Activated CD8-positive, alpha-beta T cell treated with anti-CD3 and anti-CD28 coated beads, Interleukin-2, amount 10 ng/mL, durations not matched to agents 7 days and 5 days (primary cell): ENCODE data around the gene ACADS. TPM values are rescaled to one million over a fixed set of nuclear protein-coding genes. Genes with fewer than 3 reads are reported as not detected.

Experiments
- ATAC-seq: fragments of 150-1000 bp; cut with Tn5 transposase; one replicate; pipeline ENCODE4 v1.10.0; 2021; ENCODE audit warnings: moderate library complexity
- CTCF ChIA-PET: fragments of 350-600 bp; sonication (Branson Sonifier 250); formaldehyde crosslinking; loops from one replicate; lab custom pipeline; 2021; ENCODE audit warnings: antibody characterized with exemption; lab: Charles Lee
- POLR2A ChIA-PET: fragments of 350-600 bp; sonication (Branson Sonifier 250); formaldehyde crosslinking; loops from one replicate; lab custom pipeline; 2021; ENCODE audit warnings: antibody characterized with exemption; lab: Charles Lee
- DNase-seq: peaks from one replicate; pipeline ENCODE4 v3.0.0-alpha.2; 2020
- H3K27ac Mint-ChIP-seq: one replicate; pipeline ENCODE4 v1.8.0; 2021; ENCODE audit warnings: mild to moderate bottlenecking, mixed read lengths
- H3K27me3 Mint-ChIP-seq: one replicate; pipeline ENCODE4 v1.8.0; 2021; ENCODE audit warnings: low read depth, mixed read lengths
- H3K36me3 Mint-ChIP-seq: one replicate; pipeline ENCODE4 v1.8.0; 2021; ENCODE audit warnings: low read depth, mixed read lengths
- H3K4me1 Mint-ChIP-seq: one replicate; pipeline ENCODE4 v1.8.0; 2021; ENCODE audit warnings: low read depth, mixed read lengths
- H3K4me3 Mint-ChIP-seq: one replicate; pipeline ENCODE4 v1.8.0; 2021; ENCODE audit warnings: mild to moderate bottlenecking, mixed read lengths
- H3K9me3 Mint-ChIP-seq: one replicate; pipeline ENCODE4 v1.8.0; 2022; ENCODE audit warnings: mixed read lengths; ENCODE audit not compliant: insufficient read depth
- total RNA-seq, 2 experiments: library from RNA; stranded (reverse); gene quantifications; one replicate each; pipeline ENCODE4 v1.2.3, GENCODE V29; 2021

ACADS gene
- total RNA-seq, 2 experiments from 2014 or later, result 18.6 to 19.1 TPM

- CTCF ChIA-PET, result interaction anchor here (1.2 to 10.4 kb wide), 7 partner anchors 9 to 285 kb away, joined by 3 to 98 read pairs (median 15); partner anchors contain the start of genes POP5 and UNC119B
- DNase-seq (no peak), ATAC-seq (no peak)
- Mint-ChIP-seq H3K27ac (peak overlapping the region; percentile 64), H3K4me1 (peaks cover 66% of the 10 kb centered on the region), H3K36me3 (peaks cover 9% of the 10 kb centered on the region), H3K9me3 (no peaks in the 10 kb centered on the region), H3K4me3 (peak overlapping the region; percentile 93), H3K27me3 (no peaks in the 10 kb centered on the region)
- POLR2A ChIA-PET, result interaction anchor here (0.6 to 1.7 kb wide), 2 partner anchors 107 to 160 kb away, joined by 4 read pairs; partner anchors contain the start of gene COQ5
Observed at GRCh38 chr12:120688527-120689071, 37.0 kb upstream of the ACADS start.

DNA sequence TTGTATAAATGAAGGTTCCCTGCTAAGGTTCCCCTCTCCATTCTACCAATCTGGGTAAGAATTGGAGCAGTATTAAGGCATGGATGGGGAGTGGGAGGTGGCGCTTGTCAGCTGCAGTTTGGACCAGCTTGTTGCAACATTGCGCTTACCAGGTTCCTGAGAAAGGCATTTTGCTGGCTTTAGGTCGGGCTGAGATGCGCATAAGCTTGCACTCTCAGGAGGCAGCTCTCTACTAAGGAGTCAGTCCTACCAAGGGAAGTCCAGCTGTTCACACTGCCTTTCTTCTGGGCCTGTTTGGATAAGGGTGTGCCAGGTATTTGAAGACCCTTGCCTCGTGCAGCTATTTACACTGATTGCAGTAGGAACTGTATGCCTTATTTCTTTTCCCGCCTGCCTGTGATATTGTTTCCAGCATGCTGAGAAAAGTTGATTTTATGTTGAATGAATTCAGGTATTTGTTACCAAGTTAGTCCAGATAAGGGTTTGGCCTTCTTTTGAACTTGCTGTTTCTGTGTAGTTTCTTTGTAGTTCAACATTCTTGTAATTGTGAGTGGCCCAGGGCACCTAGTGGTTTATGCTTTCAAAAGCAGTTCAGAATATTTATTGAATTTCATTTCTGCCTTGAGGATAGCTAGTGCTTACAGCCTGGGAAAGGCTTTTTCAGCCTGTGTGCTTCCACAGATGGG is 36.1 kb upstream of the ACADS start:
- ChIA-PET CTCF (interaction anchor here (0.6 to 10.4 kb wide), 6 partner anchors 10 to 284 kb away, joined by 3 to 98 read pairs (median 10); partner anchors contain the start of gene POP5), POLR2A (interaction anchor here (0.9 to 1.2 kb wide), 3 partner anchors 11 to 33 kb away, joined by 3 to 6 read pairs (median 4); partner anchors contain the start of gene UNC119B)
- peak overlapping the region; percentile 93 for H3K4me3 Mint-ChIP-seq
- H3K36me3 Mint-ChIP-seq, result peaks cover 17% of the 10 kb centered on the region
- DNase-seq (no peak), ATAC-seq (no peak)
- H3K9me3 Mint-ChIP-seq, result no peaks in the 10 kb centered on the region
- H3K27me3 Mint-ChIP-seq, result no peaks in the 10 kb centered on the region
- peak overlapping the region; percentile 43 for H3K27ac Mint-ChIP-seq
- peaks cover 64% of the 10 kb centered on the region for H3K4me1 Mint-ChIP-seq

GRCh38 chr12:120690083-120690450 is 35.6 kb upstream of the ACADS start:
- DNase-seq (no peak), ATAC-seq (no peak)
- ChIA-PET CTCF (interaction anchor here (1.5 to 10.4 kb wide), 5 partner anchors 11 to 282 kb away, joined by 6 to 98 read pairs (median 15); partner anchors contain the start of gene POP5), POLR2A (interaction anchor here (0.9 to 1.2 kb wide), 3 partner anchors 11 to 32 kb away, joined by 3 to 6 read pairs (median 4); partner anchors contain the start of gene UNC119B)
- H3K4me1 Mint-ChIP-seq, result peaks cover 59% of the 10 kb centered on the region
- no peak overlapping the region for H3K27ac Mint-ChIP-seq
- H3K36me3 Mint-ChIP-seq, result peaks cover 22% of the 10 kb centered on the region
- H3K27me3 Mint-ChIP-seq, result no peaks in the 10 kb centered on the region
- H3K9me3 Mint-ChIP-seq, result no peaks in the 10 kb centered on the region
- H3K4me3 Mint-ChIP-seq, result no peak overlapping the region

- Mint-ChIP-seq H3K36me3 (peaks cover 29% of the 10 kb centered on the region), H3K4me1 (peaks cover 53% of the 10 kb centered on the region), H3K9me3 (no peaks in the 10 kb centered on the region), H3K4me3 (no peak overlapping the region), H3K27me3 (no peaks in the 10 kb centered on the region), H3K27ac (no peak overlapping the region)
- POLR2A ChIA-PET, result interaction anchor here (0.8 to 1.2 kb wide), 2 partner anchors 19 to 269 kb away, joined by 3 to 6 read pairs; partner anchors contain the start of gene UNC119B
- CTCF ChIA-PET, result interaction anchor here (0.7 to 10.4 kb wide), 5 partner anchors 8 to 108 kb away, joined by 3 to 98 read pairs (median 11); no protein-coding TSS in a partner anchor
- DNase-seq (no peak), ATAC-seq (no peak)
Observed at GRCh38 chr12:120690978-120691377, 34.6 kb upstream of the ACADS start.

DNA sequence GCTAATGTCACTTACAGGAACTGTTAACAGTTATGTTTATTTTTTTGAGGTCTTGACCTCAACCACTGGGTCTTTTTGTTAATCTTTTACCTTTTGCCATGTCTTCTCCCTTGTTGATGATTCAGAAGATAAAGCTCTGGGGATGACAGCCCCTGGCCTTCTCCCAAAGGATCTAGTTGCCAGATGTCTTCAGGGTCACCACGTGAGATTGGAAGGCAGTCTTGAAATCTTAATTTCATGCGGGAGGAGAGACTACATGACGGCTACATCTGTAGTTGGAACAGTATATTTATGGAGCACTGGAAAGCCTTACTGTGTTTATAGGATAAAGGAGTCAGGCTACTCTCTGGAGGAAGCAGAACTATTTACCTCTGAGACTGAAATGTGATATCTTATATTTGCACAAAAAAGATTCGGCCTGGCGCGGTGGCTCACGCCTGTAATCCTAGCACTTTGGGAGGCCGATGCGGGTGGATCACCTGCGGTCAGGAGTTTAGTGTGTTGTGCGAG is 33.0 kb upstream of the ACADS start:
- ATAC-seq, result no peak
- CTCF ChIA-PET, result interaction anchor here (0.7 to 10.4 kb wide), 4 partner anchors 45 to 368 kb away, joined by 3 to 98 read pairs (median 7); no protein-coding TSS in a partner anchor
- Mint-ChIP-seq H3K27ac (peak overlapping the region; percentile 58), H3K4me3 (no peak overlapping the region), H3K27me3 (no peaks in the 10 kb centered on the region), H3K4me1 (peaks cover 53% of the 10 kb centered on the region), H3K9me3 (no peaks in the 10 kb centered on the region), H3K36me3 (peaks cover 37% of the 10 kb centered on the region)
- DNase-seq, result no peak
- POLR2A ChIA-PET, result no interaction called here

- ChIA-PET CTCF (interaction anchor here (1.2 to 10.4 kb wide), 2 partner anchors 21 to 47 kb away, joined by 3 to 98 read pairs; no protein-coding TSS in a partner anchor), POLR2A (no interaction called here)
- Mint-ChIP-seq H3K27me3 (no peaks in the 10 kb centered on the region), H3K9me3 (no peaks in the 10 kb centered on the region), H3K4me3 (no peak overlapping the region), H3K4me1 (peaks cover 40% of the 10 kb centered on the region), H3K36me3 (peaks cover 43% of the 10 kb centered on the region), H3K27ac (no peak overlapping the region)
- DNase-seq (no peak), ATAC-seq (no peak)
Observed at GRCh38 chr12:120693848-120694247, 31.8 kb upstream of the ACADS start.

DNA sequence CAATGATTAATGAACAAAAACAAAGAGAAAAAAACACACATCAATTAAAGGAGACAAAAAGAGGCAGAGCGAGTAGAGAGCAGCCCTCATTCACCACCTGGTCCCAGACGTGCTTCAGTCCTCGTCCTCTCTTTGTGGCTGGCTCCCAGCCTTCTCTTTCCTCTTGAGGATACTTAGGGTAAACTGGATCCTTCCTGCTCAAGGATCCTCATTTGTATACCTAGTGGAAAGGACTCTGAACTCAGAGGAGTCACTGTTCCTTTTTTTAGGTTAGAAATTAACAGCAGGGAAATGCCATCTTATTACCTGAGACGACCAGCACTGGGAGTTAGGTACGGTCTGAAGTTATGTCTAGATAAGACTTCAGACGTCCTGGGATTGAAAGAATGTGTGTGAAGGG is 29.0 kb upstream of the ACADS start:
- CTCF ChIA-PET, result interaction anchor here (4.6 kb wide), 1 partner anchor 48 kb away, joined by 21 read pairs; no protein-coding TSS in a partner anchor
- H3K36me3 Mint-ChIP-seq, result peaks cover 59% of the 10 kb centered on the region

GRCh38 chr12:120697344-120697743 is 28.3 kb upstream of the ACADS start:
- POLR2A ChIA-PET, result no interaction called here
- peaks cover 8% of the 10 kb centered on the region for H3K4me1 Mint-ChIP-seq
- no peak for ATAC-seq

More for the DNA sequence above, 29.0 kb upstream of the ACADS start:
- DNase-seq (no peak), ATAC-seq (no peak)
- H3K27ac Mint-ChIP-seq, result no peak overlapping the region
- no peak overlapping the region for H3K4me3 Mint-ChIP-seq
- peaks cover 15% of the 10 kb centered on the region for H3K4me1 Mint-ChIP-seq
- H3K27me3 Mint-ChIP-seq, result no peaks in the 10 kb centered on the region
- H3K9me3 Mint-ChIP-seq, result no peaks in the 10 kb centered on the region
- POLR2A ChIA-PET, result no interaction called here

GRCh38 chr12:120698665-120699064 is 27.0 kb upstream of the ACADS start:
- ATAC-seq, result no peak
- Mint-ChIP-seq H3K27ac (no peak overlapping the region), H3K36me3 (peaks cover 54% of the 10 kb centered on the region), H3K9me3 (no peaks in the 10 kb centered on the region), H3K4me1 (no peaks in the 10 kb centered on the region), H3K4me3 (no peak overlapping the region), H3K27me3 (no peaks in the 10 kb centered on the region)
- POLR2A ChIA-PET, result interaction anchor here (0.6 kb wide), 1 partner anchor 29 kb away, joined by 3 read pairs; no protein-coding TSS in a partner anchor
- no peak for DNase-seq
- CTCF ChIA-PET, result interaction anchor here (0.7 to 4.6 kb wide), 7 partner anchors 8 to 430 kb away, joined by 3 to 21 read pairs (median 3); no protein-coding TSS in a partner anchor

More at GRCh38 chr12:120697344-120697743, 28.3 kb upstream of the ACADS start:
- no peak overlapping the region for H3K4me3 Mint-ChIP-seq
- CTCF ChIA-PET, result interaction anchor here (1.4 to 4.6 kb wide), 3 partner anchors 14 to 50 kb away, joined by 4 to 21 read pairs (median 5); no protein-coding TSS in a partner anchor
- H3K27me3 Mint-ChIP-seq, result no peaks in the 10 kb centered on the region
- no peaks in the 10 kb centered on the region for H3K9me3 Mint-ChIP-seq
- no peak overlapping the region for H3K27ac Mint-ChIP-seq
- H3K36me3 Mint-ChIP-seq, result peaks cover 59% of the 10 kb centered on the region
- DNase-seq, result no peak

DNA sequence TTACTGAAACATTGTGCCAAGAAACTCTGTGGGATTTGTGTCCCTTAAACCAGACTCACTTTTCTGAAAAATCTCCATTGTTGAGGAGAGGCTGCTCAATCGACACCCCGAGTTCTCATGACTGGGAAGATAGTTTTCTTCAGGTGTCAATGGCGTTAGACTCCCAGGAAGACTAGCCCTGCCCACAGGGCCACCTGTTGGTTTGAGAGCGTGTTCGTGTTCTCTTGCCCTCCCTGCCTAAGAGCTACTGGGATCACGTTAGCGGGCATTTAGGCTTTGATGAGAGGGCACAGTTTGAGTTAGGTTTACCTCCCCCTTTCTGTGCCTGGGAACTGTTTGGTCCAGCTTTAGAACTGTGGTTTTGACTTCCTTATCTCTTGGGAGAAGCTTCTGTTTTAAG is 26.1 kb upstream of the ACADS start:
- ChIA-PET CTCF (interaction anchor here (0.7 to 4.6 kb wide), 4 partner anchors 9 to 129 kb away, joined by 3 to 21 read pairs (median 3); no protein-coding TSS in a partner anchor), POLR2A (no interaction called here)
- H3K4me1 Mint-ChIP-seq, result no peaks in the 10 kb centered on the region

GRCh38 chr12:120700886-120701285 is 24.7 kb upstream of the ACADS start:
- ATAC-seq, result no peak
- POLR2A ChIA-PET, result interaction anchor here (0.7 to 1.4 kb wide), 2 partner anchors 11 to 257 kb away, joined by 3 read pairs; no protein-coding TSS in a partner anchor
- Mint-ChIP-seq H3K27me3 (no peaks in the 10 kb centered on the region), H3K36me3 (peaks cover 44% of the 10 kb centered on the region), H3K27ac (peak overlapping the region; percentile 13), H3K4me3 (no peak overlapping the region), H3K4me1 (no peaks in the 10 kb centered on the region), H3K9me3 (no peaks in the 10 kb centered on the region)
- CTCF ChIA-PET, result interaction anchor here (1.1 to 4.6 kb wide), 4 partner anchors 13 to 54 kb away, joined by 3 to 21 read pairs (median 4); no protein-coding TSS in a partner anchor
- DNase-seq, result no peak

More for the DNA sequence above, 26.1 kb upstream of the ACADS start:
- Mint-ChIP-seq H3K27me3 (no peaks in the 10 kb centered on the region), H3K27ac (no peak overlapping the region), H3K9me3 (no peaks in the 10 kb centered on the region), H3K36me3 (peaks cover 49% of the 10 kb centered on the region), H3K4me3 (no peak overlapping the region)
- no peak for DNase-seq
- no peak for ATAC-seq
